Measurements from ENCODE around the gene ZNF516.

- TF ChIP-seq CTCF (IDR thresholded peaks at IDR 0.05; ENCODE audit: low read depth, low read length, poor library complexity, severe bottlenecking) (no peak), EZH2phosphoT487 (IDR thresholded peaks at IDR 0.05; ENCODE audit: borderline replicate concordance, low read length) (no peak)
Measured at GRCh38 chr18:76397631-76398030, 97.4 kb downstream of the ZNF516 start.

Measured in DOHH2 (cell line).